ENCODE measurements around the gene PDPR.
"Not testable (repeated sequence)": the region's sequence is repeated elsewhere in the genome, so short reads cannot be mapped to it uniquely, and the experiment has no call there.

Gene PDPR

DNA sequence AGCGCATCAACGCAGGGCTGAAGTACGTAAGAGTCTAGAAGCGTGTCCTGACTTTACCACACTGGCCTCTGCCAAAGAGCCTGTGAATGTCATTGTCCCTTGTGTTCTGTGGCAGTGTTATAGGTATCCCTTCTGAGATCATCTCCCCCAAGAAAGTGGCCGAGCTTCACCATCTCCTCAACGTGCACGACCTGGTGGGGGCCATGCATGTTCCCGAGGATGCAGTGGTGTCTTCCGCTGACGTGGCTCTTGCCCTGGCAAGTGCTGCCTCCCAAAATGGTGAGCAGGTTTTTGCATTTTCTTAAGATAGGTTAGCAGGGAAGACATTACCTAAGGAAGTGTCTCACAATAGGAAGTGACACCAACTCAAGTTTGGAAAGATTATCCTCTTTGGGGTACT lies 14.7 kb downstream of the PDPR start:
- DNase-seq (ENCODE audit: low read depth) = not testable (repeated sequence)

GRCh38 chr16:70135796-70136195 lies 21.7 kb downstream of the PDPR start:
- DNase-seq (ENCODE audit: low read depth) = not testable (repeated sequence)

GRCh38 chr16:70136595-70136994 lies 22.5 kb downstream of the PDPR start:
- not testable (repeated sequence) for DNase-seq (ENCODE audit: low read depth)

DNA sequence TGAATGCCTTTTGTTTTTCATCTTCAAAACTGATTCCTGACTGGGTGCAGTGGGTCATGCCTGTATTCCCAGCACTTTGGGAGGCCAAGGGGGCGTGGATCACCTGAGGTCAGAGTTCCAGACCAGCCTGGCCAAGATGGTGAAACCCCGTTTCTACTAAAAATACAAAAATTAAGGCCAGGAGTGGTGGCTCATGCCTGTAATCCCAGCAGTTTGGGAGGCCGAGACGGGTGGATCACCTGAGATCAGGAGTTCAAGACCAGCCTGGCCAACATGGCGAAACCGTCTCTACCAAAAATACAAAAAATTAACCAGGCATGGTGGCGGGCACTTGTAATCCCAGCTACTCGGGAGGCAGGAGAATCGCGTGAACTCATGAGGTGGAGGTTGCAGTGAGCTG lies 28.6 kb downstream of the PDPR start:
- not testable (repeated sequence) for DNase-seq (ENCODE audit: low read depth)

GRCh38 chr16:70143231-70143895 lies 29.2 kb downstream of the PDPR start:
- not testable (repeated sequence) for DNase-seq (ENCODE audit: low read depth)

DNA sequence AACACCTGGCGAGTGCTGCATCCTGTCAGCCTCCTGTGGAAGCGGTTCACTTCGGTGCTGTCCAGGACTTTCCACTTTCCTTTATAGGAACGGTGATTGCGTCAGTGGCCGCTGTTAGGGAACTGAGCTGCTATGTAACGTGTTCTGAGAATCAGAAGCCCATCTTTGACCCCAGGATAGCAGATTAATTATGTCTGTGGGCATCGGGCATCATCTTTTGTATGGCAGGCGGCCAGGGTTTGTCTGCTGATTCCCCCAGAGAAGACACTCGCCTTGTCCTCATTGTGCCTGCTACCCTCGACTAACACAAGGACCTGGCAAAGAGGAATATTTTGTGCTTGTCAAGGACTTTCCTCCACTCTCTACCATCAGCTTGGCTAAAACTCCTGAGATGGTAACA lies 33.7 kb downstream of the PDPR start:
- not testable (repeated sequence) for DNase-seq (ENCODE audit: low read depth)

- DNase-seq (ENCODE audit: low read depth) = not testable (repeated sequence)
Measured at GRCh38 chr16:70148453-70148852, 34.3 kb downstream of the PDPR start.

- DNase-seq (ENCODE audit: low read depth) = not testable (repeated sequence)
Measured at GRCh38 chr16:70149296-70149695, 35.2 kb downstream of the PDPR start.

DNA sequence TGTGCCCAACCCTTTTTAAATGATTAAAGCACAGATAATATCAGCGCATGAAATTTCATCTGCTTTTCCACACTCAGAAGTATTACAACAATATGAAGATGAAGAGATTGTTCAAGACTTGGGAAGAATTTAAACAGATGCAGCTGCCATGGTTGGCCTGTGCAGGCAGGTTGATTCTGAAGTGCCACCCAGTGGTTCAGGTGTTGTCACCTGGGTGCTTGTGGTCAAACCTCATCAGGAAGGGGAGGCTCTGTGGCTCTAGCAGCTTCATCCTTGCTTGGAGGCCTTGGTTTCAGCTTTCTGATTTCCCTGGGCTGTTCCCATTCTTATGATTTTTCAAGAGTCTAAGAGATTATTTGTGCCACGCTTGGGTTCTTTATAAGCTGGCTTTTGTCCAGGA lies 37.3 kb downstream of the PDPR start:
- DNase-seq (ENCODE audit: low read depth) = no peak

- DNase-seq (ENCODE audit: low read depth) = no peak
Measured at GRCh38 chr16:70151941-70152509, 37.9 kb downstream of the PDPR start.

GRCh38 chr16:70152578-70153302 lies 38.6 kb downstream of the PDPR start:
- DNase-seq (ENCODE audit: low read depth) = no peak

GRCh38 chr16:70154736-70155135 lies 40.6 kb downstream of the PDPR start:
- DNase-seq (ENCODE audit: low read depth) = not testable (repeated sequence)

DNA sequence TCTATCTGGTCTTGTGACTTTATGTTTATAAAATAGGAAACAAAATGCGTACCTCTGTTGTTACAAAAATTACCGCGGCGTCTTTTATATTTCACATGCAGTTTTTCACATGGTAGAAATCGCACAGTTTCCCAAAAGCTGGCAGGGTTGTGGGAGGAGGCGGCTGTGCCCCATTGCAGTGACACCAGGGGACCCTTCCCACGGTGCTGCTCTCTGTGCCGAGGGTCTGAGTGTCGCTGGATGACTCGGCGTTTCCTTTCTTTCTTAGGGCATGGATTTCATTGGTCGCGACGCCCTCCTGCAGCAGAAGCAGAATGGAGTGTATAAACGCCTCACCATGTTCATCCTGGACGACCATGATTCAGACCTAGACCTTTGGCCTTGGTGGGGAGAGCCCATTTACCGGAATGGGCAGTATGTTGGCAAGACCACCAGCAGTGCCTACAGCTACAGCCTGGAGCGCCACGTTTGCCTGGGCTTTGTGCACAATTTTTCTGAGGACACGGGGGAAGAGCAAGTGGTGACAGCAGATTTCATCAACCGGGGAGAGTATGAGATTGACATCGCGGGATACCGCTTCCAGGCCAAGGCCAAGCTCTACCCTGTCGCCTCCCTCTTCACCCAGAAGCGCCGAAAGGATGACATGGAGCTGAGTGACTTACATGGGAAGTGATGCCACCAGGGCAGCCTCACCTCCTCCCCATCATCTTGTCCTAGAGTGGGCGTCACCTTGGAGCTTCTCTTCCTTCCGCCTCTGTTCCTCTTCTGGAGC lies 42.3 kb downstream of the PDPR start:
- no peak for DNase-seq (ENCODE audit: low read depth)

DNA sequence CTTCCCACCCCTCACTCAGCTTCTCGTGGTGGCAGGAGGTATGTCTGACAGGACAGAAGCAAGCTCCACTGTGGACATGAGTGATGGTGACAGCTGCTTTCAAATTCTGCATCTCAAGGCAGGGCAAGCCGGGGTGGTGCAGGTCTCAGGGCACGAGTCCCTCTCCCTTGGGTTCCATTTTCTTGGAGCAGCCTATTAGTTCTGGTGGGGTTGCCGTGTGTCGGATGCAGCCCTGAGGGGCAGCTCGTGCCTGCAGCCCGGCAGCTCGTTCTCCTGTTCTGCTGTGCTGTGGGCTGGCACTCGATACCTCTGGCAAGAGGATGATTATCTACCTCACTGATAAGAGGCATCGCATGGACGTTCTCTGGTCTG lies 43.0 kb downstream of the PDPR start:
- no peak for DNase-seq (ENCODE audit: low read depth)

GRCh38 chr16:70157477-70158260 lies 43.5 kb downstream of the PDPR start:
- DNase-seq (ENCODE audit: low read depth) = no peak

GRCh38 chr16:70158261-70158939 lies 44.3 kb downstream of the PDPR start:
- DNase-seq (ENCODE audit: low read depth) = no peak

DNA sequence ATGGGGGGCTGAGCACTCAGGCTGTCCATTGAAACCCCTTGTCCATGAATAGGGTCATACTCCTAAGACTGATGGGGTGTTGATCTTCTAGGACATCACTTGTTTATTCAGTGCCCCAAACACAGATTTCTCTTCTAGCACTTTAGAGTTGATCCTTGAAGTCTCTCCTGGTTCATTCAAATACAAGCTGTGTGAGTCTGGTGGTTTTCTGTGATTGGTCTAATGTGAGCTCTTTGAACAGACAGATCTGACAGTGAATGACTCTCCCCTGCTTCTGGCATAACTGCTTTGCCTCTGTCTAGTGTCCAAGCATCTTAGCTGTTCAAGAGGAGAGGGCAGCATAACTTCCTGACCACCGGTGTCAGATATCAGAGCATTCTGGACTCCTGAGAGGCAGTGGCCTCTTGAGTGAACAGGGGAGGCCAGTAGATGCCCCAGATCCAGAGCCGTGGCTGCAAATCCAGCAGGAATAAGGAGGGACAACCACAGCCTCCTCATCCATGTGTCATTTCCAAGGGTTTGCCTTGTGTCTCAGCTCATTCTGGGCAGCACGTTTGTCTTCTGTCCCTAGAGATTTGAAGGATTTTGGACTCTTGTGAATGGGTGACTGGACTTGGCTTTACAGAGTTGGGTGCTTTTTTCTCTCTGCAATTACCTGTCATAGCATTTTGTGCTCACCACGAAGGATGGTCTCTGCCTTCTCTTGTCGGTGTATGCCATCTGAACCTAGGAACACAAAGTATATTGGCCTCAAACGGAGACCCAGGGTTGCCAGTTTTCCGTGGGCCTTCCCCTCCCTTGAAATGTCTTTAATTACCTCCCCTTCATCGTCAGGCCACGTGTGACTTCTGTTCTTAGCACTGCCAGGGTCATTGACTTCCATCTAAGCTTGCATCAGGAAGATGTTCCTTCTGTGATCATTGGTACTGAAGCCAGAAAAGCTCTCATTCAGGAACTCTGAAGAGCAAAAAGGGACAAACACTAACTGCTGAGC lies 45.5 kb downstream of the PDPR start:
- no peak for DNase-seq (ENCODE audit: low read depth)

GRCh38 chr16:70160388-70160787 lies 46.3 kb downstream of the PDPR start:
- DNase-seq (ENCODE audit: low read depth) = no peak

DNA sequence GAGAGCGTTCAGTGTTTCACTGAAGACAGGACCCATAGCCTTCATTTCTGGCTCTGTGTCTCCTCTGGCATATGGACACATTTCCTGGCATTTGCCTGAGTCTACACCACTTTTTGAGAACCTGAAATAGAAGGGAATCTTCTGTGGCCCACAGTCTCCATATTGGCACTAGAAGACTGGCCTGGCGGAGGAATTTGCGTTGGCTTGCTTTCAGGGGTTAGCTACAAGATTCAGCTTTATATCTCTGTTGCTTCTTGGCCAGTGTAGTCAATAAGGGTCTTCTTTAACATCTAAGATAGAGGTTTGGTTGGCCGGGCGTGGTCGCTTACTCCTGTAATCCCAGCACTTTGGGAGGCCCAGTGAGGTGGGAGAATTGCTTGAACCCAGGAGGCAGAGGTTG lies 46.7 kb downstream of the PDPR start:
- DNase-seq (ENCODE audit: low read depth) = no peak

GRCh38 chr16:70161350-70161749 lies 47.2 kb downstream of the PDPR start:
- DNase-seq (ENCODE audit: low read depth) = no peak

All from activated T-cell treated with anti-CD3 and anti-CD28 coated beads for 24 hours (primary cell).